Measurements from ENCODE around the gene NR5A1.

Gene NR5A1

GRCh38 chr9:124479947-124480620 lies 27.1 kb downstream of the NR5A1 start:
- DNase-seq: no peak

GRCh38 chr9:124479371-124479770 lies 27.8 kb downstream of the NR5A1 start:
- no peak for DNase-seq

- DNase-seq: no peak
Measured at GRCh38 chr9:124478354-124478753, 28.8 kb downstream of the NR5A1 start.

GRCh38 chr9:124477648-124478285 lies 29.4 kb downstream of the NR5A1 start:
- DNase-seq: no peak

- DNase-seq: no peak
Measured at GRCh38 chr9:124477211-124477647, 30.0 kb downstream of the NR5A1 start.

- DNase-seq: no peak
Measured at GRCh38 chr9:124475868-124476690, 31.1 kb downstream of the NR5A1 start.

- no peak for DNase-seq
Measured at GRCh38 chr9:124475158-124475867, 31.9 kb downstream of the NR5A1 start.

GRCh38 chr9:124474151-124474550 lies 33.0 kb downstream of the NR5A1 start:
- DNase-seq: no peak

GRCh38 chr9:124473310-124473709 lies 33.9 kb downstream of the NR5A1 start:
- DNase-seq: no peak

GRCh38 chr9:124472770-124473169 lies 34.4 kb downstream of the NR5A1 start:
- no peak for DNase-seq

GRCh38 chr9:124471761-124472160 lies 35.4 kb downstream of the NR5A1 start:
- DNase-seq: no peak

GRCh38 chr9:124470726-124471125 lies 36.5 kb downstream of the NR5A1 start:
- DNase-seq: no peak

- no peak for DNase-seq
Measured at GRCh38 chr9:124470306-124470705, 36.9 kb downstream of the NR5A1 start.

GRCh38 chr9:124469011-124469832 lies 38.0 kb downstream of the NR5A1 start:
- no peak for DNase-seq

GRCh38 chr9:124468061-124468740 lies 39.0 kb downstream of the NR5A1 start:
- DNase-seq: no peak

- no peak for DNase-seq
Measured at GRCh38 chr9:124467410-124468060, 39.7 kb downstream of the NR5A1 start.

GRCh38 chr9:124465736-124466135 lies 41.5 kb downstream of the NR5A1 start:
- DNase-seq: no peak

GRCh38 chr9:124462739-124463138 lies 44.5 kb downstream of the NR5A1 start:
- no peak for DNase-seq

- DNase-seq: no peak
Measured at GRCh38 chr9:124458441-124458840, 48.8 kb downstream of the NR5A1 start.

- DNase-seq: no peak
Measured at GRCh38 chr9:124457887-124458431, 49.2 kb downstream of the NR5A1 start.
